HG02870 (cell line): ENCODE data around the gene DIO3.

Experiments
- ATAC-seq: cut with Tn5 transposase; IDR thresholded peaks from one replicate; pipeline ENCODE4 v1.9.1; 2021; ENCODE audit warnings: mild to moderate bottlenecking, moderate library complexity; ENCODE audit not compliant: unreplicated experiment

The DIO3 gene

GRCh38 chr14:101561145-101561896, at the start of gene DIO3:
DIO3 (plus strand) TSS chr14:101561495.
- ATAC-seq, result no peak

GRCh38 chr14:101511620-101512375, 49.5 kb upstream of the DIO3 start:
- ATAC-seq, result no peak

GRCh38 chr14:101512376-101512695, 49.0 kb upstream of the DIO3 start:
- no peak for ATAC-seq

- ATAC-seq, result no peak
Observed at GRCh38 chr14:101514136-101514535, 47.2 kb upstream of the DIO3 start.

GRCh38 chr14:101516401-101516800, 44.9 kb upstream of the DIO3 start:
- no peak for ATAC-seq

GRCh38 chr14:101518611-101519473, 42.5 kb upstream of the DIO3 start:
- no peak for ATAC-seq

- no peak for ATAC-seq
Observed at GRCh38 chr14:101520621-101521472, 40.4 kb upstream of the DIO3 start.

- ATAC-seq, result no peak
Observed at GRCh38 chr14:101521473-101521915, 39.8 kb upstream of the DIO3 start.

- no peak for ATAC-seq
Observed at GRCh38 chr14:101521978-101522377, 39.3 kb upstream of the DIO3 start.

- ATAC-seq, result no peak
Observed at GRCh38 chr14:101525640-101526527, 35.4 kb upstream of the DIO3 start.

GRCh38 chr14:101527987-101528386, 33.3 kb upstream of the DIO3 start:
- ATAC-seq, result no peak

- ATAC-seq, result no peak
Observed at GRCh38 chr14:101529079-101529478, 32.2 kb upstream of the DIO3 start.

- no peak for ATAC-seq
Observed at GRCh38 chr14:101534198-101534597, 27.1 kb upstream of the DIO3 start.

GRCh38 chr14:101535232-101535631, 26.1 kb upstream of the DIO3 start:
- ATAC-seq, result no peak

GRCh38 chr14:101535701-101536207, 25.5 kb upstream of the DIO3 start:
- no peak for ATAC-seq

- ATAC-seq, result no peak
Observed at GRCh38 chr14:101537286-101537685, 24.0 kb upstream of the DIO3 start.

GRCh38 chr14:101538878-101539277, 22.4 kb upstream of the DIO3 start:
- ATAC-seq, result no peak

GRCh38 chr14:101539880-101540279, 21.4 kb upstream of the DIO3 start:
- ATAC-seq, result no peak
